CD14-positive monocyte (primary cell): Measurements from ENCODE around the gene ERCC5. TPM values are rescaled to one million over a fixed set of nuclear protein-coding genes. Genes with fewer than 3 reads are reported as not detected.

ENCODE experiments used
- DNase-seq, 3 donors: peaks; one replicate each; pipeline ENCODE4 v3.0.0-alpha.2; 2011 to 2022
- H2AFZ ChIP-seq: 2 replicates; pipeline ENCODE4 v1.6.0; 2012; ENCODE audit warnings: mild to moderate bottlenecking, low read depth, low read length, inconsistent platforms; ENCODE audit not compliant: insufficient read depth, poor library complexity, severe bottlenecking
- H3K27ac ChIP-seq, 2 donors: 1 replicate in 1 of 2; 2 replicates in 1 of 2; pipeline ENCODE4 v1.5.1; 2012 to 2013; ENCODE audit warnings: low read length in 2 of 2, control low read depth in 1 of 2, inconsistent platforms in 1 of 2, low read depth in 1 of 2, mild to moderate bottlenecking in 1 of 2
- H3K27me3 ChIP-seq, 2 donors: one replicate each; pipeline versions ENCODE4 v1.6.0 to v1.6.1; 2011 to 2013; ENCODE audit warnings: low read length in 2 of 2; ENCODE audit not compliant: control insufficient read depth in 2 of 2, insufficient read depth in 2 of 2
- H3K36me3 ChIP-seq, 2 donors: replicated peaks in 1 of 2; 1 replicate in 1 of 2; 2 replicates in 1 of 2; pipeline versions ENCODE4 v1.5.1 to v1.6.1; 2012 to 2013; ENCODE audit warnings: low read length in 2 of 2, control low read depth in 1 of 2, inconsistent platforms in 1 of 2, mild to moderate bottlenecking in 1 of 2; ENCODE audit not compliant: insufficient read depth in 2 of 2, control insufficient read depth in 1 of 2
- H3K4me1 ChIP-seq, 2 donors: 1 replicate in 1 of 2; 2 replicates in 1 of 2; pipeline versions ENCODE4 v1.5.1 to v1.6.1; 2012 to 2013; ENCODE audit warnings: low read length in 2 of 2, control low read depth in 1 of 2, inconsistent platforms in 1 of 2, mild to moderate bottlenecking in 1 of 2, moderate library complexity in 1 of 2; ENCODE audit not compliant: insufficient read depth in 2 of 2, control insufficient read depth in 1 of 2
- H3K4me2 ChIP-seq: replicated peaks from 2 replicates; pipeline ENCODE3; 2012; ENCODE audit warnings: low read length, moderate library complexity, mild to moderate bottlenecking; ENCODE audit not compliant: poor library complexity, severe bottlenecking; ENCODE audit errors: extremely low read depth
- H3K4me3 ChIP-seq, 3 experiments: fragments of 200-600 bp in 1 of 3; sonication (generic) in 1 of 3; replicated peaks in 1 of 3; 1 replicate in 2 of 3; 2 replicates in 1 of 3; pipeline ENCODE4 v1.5.1; 2011 to 2013; ENCODE audit warnings: low read length in 3 of 3, mild to moderate bottlenecking in 3 of 3, control low read depth in 2 of 3, low read depth in 2 of 3, inconsistent platforms in 1 of 3, moderate library complexity in 1 of 3
- H3K79me2 ChIP-seq: 2 replicates; pipeline ENCODE4 v1.6.0; 2012; ENCODE audit warnings: mild to moderate bottlenecking, control low read depth, inconsistent platforms, low read length, moderate library complexity; ENCODE audit not compliant: insufficient read depth
- H3K9ac ChIP-seq: 2 replicates; pipeline ENCODE4 v1.6.0; 2017; ENCODE audit warnings: low read length, mild to moderate bottlenecking; ENCODE audit not compliant: insufficient read depth, poor library complexity, severe bottlenecking
- H3K9me3 ChIP-seq, 2 donors: replicated peaks in 1 of 2; 1 replicate in 1 of 2; 2 replicates in 1 of 2; pipeline versions ENCODE4 v1.5.1 to v1.6.1; 2012 to 2013; ENCODE audit warnings: low read length in 2 of 2, control low read depth in 1 of 2; ENCODE audit not compliant: control insufficient read depth in 1 of 2, insufficient read depth in 1 of 2
- H4K20me1 ChIP-seq: 2 replicates; pipeline ENCODE4 v1.6.0; 2012; ENCODE audit warnings: mild to moderate bottlenecking, low read length, control low read depth, moderate library complexity; ENCODE audit not compliant: insufficient read depth
- H3K27ac Mint-ChIP-seq, 7 donors: one replicate each; pipeline ENCODE4 v1.8.0; 2020; ENCODE audit warnings: mild to moderate bottlenecking in 7 of 7, mixed read lengths in 7 of 7, moderate library complexity in 6 of 7, inconsistent platforms in 2 of 7
- H3K27me3 Mint-ChIP-seq, 3 donors: one replicate each; pipeline ENCODE4 v1.8.0; 2021 to 2022; ENCODE audit warnings: low read depth in 3 of 3, mild to moderate bottlenecking in 3 of 3, mixed read lengths in 3 of 3, moderate library complexity in 3 of 3, inconsistent platforms in 1 of 3
- H3K36me3 Mint-ChIP-seq, 2 donors: one replicate each; pipeline ENCODE4 v1.8.0; 2020; ENCODE audit warnings: mixed read lengths in 2 of 2, inconsistent platforms in 1 of 2, mild to moderate bottlenecking in 1 of 2
- H3K4me1 Mint-ChIP-seq: one replicate; pipeline ENCODE4 v1.8.0; 2020; ENCODE audit warnings: mild to moderate bottlenecking, mixed read lengths
- H3K4me3 Mint-ChIP-seq, 2 donors: one replicate each; pipeline ENCODE4 v1.8.0; 2020; ENCODE audit warnings: mild to moderate bottlenecking in 2 of 2, mixed read lengths in 2 of 2, moderate library complexity in 1 of 2
- H3K9me3 Mint-ChIP-seq, 7 donors: one replicate each; pipeline ENCODE4 v1.8.0; 2020 to 2022; ENCODE audit warnings: mixed read lengths in 7 of 7, mild to moderate bottlenecking in 6 of 7, moderate library complexity in 6 of 7, inconsistent platforms in 2 of 7
- WGBS: methylation state at CpG from one replicate; pipeline ENCODE4 v1.1.5; 2013; ENCODE audit warnings: missing lambda C conversion rate; ENCODE audit not compliant: insufficient coverage; 5-methylcytosine and 5-hydroxymethylcytosine counted together
- intact Hi-C, 2 donors: fragments of 100-400 bp; cut with micrococcal nuclease; formaldehyde crosslinking; loops; one replicate each; pipeline versions ENCODE4 v1.15.0 to v1.15.1; 2023
- polyA plus RNA-seq, 3 donors: library from polyadenylated mRNA; depleted of rRNA in 1 of 3; unstranded in 2 of 3; stranded (reverse) in 1 of 3; fragments of 300-500 nt in 2 of 3; fragments of >200 nt in 1 of 3; fragmentation: Illumina TruSeq in 2 of 3; gene quantifications; 1 replicate in 2 of 3; 2 replicates in 1 of 3; pipeline ENCODE4 v1.2.3, GENCODE V29; 2012 to 2021
- TF ChIP-seq, protein P1 (sequence below): fragments of 200-600 bp; IDR thresholded peaks from one replicate; pipeline ENCODE4 v1.8.0; 2022; ENCODE audit warnings: antibody characterized with exemption, mild to moderate bottlenecking

The ERCC5 gene
- polyA plus RNA-seq, 3 donors, result 15.2 to 34.2 (median 22.1) TPM

DNA sequence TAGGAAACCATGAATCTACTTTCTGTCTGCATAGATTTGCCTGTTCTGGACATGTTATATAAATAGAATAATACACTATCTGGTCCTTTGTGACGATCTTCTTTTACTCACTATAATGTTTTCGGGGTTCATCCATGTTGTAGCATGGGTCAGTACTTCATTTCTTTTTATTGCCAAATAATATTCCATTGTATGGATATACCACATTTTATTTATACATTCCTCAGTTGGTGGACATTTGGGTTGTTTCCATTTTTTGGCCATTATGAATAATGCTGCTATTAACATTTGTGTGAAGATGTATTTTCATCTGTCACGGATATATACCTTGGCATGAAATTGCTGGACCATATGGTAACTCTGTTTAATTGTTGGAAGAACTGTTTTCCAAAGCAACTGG lies 40.2 kb upstream of the ERCC5 start:
- H3K4me3 ChIP-seq, result no peak overlapping the region
- H3K4me2 ChIP-seq, result no peak overlapping the region
- H2AFZ ChIP-seq, result no peak overlapping the region
- DNase-seq, result no peak
- TF ChIP-seq, protein P1, sequence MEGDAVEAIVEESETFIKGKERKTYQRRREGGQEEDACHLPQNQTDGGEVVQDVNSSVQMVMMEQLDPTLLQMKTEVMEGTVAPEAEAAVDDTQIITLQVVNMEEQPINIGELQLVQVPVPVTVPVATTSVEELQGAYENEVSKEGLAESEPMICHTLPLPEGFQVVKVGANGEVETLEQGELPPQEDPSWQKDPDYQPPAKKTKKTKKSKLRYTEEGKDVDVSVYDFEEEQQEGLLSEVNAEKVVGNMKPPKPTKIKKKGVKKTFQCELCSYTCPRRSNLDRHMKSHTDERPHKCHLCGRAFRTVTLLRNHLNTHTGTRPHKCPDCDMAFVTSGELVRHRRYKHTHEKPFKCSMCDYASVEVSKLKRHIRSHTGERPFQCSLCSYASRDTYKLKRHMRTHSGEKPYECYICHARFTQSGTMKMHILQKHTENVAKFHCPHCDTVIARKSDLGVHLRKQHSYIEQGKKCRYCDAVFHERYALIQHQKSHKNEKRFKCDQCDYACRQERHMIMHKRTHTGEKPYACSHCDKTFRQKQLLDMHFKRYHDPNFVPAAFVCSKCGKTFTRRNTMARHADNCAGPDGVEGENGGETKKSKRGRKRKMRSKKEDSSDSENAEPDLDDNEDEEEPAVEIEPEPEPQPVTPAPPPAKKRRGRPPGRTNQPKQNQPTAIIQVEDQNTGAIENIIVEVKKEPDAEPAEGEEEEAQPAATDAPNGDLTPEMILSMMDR, result no peak
- no CpG with 5 or more reads among the region's 3 CpGs for WGBS
- Mint-ChIP-seq H3K27ac (no peak overlapping the region), H3K4me1 (peaks cover 8% of the 10 kb centered on the region), H3K36me3 (peaks cover 0 to 2% of the 10 kb centered on the region in 2 donors), H3K27me3 (no peaks in the 10 kb centered on the region), H3K4me3 (no peak overlapping the region), H3K9me3 (peaks cover 0 to 7% (median 3%) of the 10 kb centered on the region in 7 donors)
- no peaks in the 10 kb centered on the region for H3K27me3 ChIP-seq
- H4K20me1 ChIP-seq, result no peaks in the 10 kb centered on the region
- H3K9me3 ChIP-seq, result peaks cover 0 to 2% of the 10 kb centered on the region in 2 donors
- H3K9ac ChIP-seq, result no peak overlapping the region
- H3K36me3 ChIP-seq, result no peaks in the 10 kb centered on the region
- H3K27ac ChIP-seq, result no peak overlapping the region
- no peaks in the 10 kb centered on the region for H3K79me2 ChIP-seq
- H3K4me1 ChIP-seq, result peaks cover 4% of the 10 kb centered on the region in 2 donors
- intact Hi-C loops, result no loop called here

DNA sequence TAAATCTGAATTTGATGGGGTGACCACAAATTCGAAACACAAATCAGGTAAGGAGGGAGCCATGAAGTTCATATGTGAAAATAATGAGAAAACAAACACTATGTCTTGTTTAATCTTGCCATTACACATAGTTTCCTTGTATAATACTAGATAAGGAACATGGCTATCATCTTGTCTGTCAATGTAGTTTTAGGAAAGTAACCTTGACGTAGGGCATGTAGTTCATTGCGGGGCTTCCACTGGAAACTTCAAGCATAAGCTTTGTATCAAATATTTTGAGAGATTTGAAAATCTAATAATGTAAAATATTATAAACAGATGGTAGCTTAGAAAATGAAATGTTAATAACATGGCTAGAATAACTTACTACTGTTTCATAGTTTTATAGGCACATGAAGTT lies 38.1 kb upstream of the ERCC5 start:
- Mint-ChIP-seq H3K9me3 (peaks cover 0 to 7% (median 3%) of the 10 kb centered on the region in 7 donors), H3K36me3 (peaks cover 3 to 6% of the 10 kb centered on the region in 2 donors), H3K27ac (no peak overlapping the region), H3K4me1 (peaks cover 5% of the 10 kb centered on the region), H3K4me3 (no peak overlapping the region), H3K27me3 (no peaks in the 10 kb centered on the region)
- H2AFZ ChIP-seq, result no peak overlapping the region
- H3K4me2 ChIP-seq, result no peak overlapping the region
- WGBS, result 100% methylated on average over 2 of the region's 3 CpGs
- no peaks in the 10 kb centered on the region for H3K4me1 ChIP-seq
- TF ChIP-seq, protein P1, result no peak
- H3K27me3 ChIP-seq, result no peaks in the 10 kb centered on the region
- H4K20me1 ChIP-seq, result no peaks in the 10 kb centered on the region
- H3K9ac ChIP-seq, result no peak overlapping the region
- no peak for DNase-seq
- H3K36me3 ChIP-seq, result no peaks in the 10 kb centered on the region
- intact Hi-C loops, result no loop called here
- no peak overlapping the region for H3K4me3 ChIP-seq
- no peak overlapping the region for H3K27ac ChIP-seq
- H3K79me2 ChIP-seq, result no peaks in the 10 kb centered on the region
- peaks cover 0 to 4% of the 10 kb centered on the region in 2 donors for H3K9me3 ChIP-seq
